MM.1S (cell line): ENCODE measurements around the gene VENTX.
"Not testable (repeated sequence)": the region's sequence is repeated elsewhere in the genome, so short reads cannot be mapped to it uniquely, and the experiment has no call there.

Experiments
- DNase-seq: peaks from one replicate; pipeline ENCODE4 v3.0.0-alpha.2; 2015
- H2AFZ ChIP-seq: fragments of 300-600 bp; sonication (generic); 2 replicates; pipeline ENCODE4 v1.6.0; 2016; ENCODE audit warnings: antibody characterized with exemption, low read length
- H3F3A ChIP-seq: fragments of 300-600 bp; sonication (generic); 2 replicates; pipeline ENCODE4 v1.6.1; 2016; ENCODE audit warnings: mild to moderate bottlenecking, antibody characterized with exemption, low read length, moderate library complexity, mixed read lengths; ENCODE audit not compliant: insufficient read depth
- H3K27ac ChIP-seq: fragments of 300-600 bp; sonication (generic); 2 replicates; pipeline ENCODE4 v1.5.1; 2016; ENCODE audit warnings: mild to moderate bottlenecking, low read length
- H3K27me3 ChIP-seq: fragments of 300-600 bp; sonication (generic); replicated peaks from 2 replicates; pipeline ENCODE4 v1.6.0; 2016; ENCODE audit warnings: low read length; ENCODE audit not compliant: insufficient read depth
- H3K36me3 ChIP-seq: fragments of 300-600 bp; sonication (generic); replicated peaks from 2 replicates; pipeline ENCODE4 v1.6.1; 2016; ENCODE audit warnings: mild to moderate bottlenecking, low read length, mixed read lengths; ENCODE audit not compliant: insufficient read depth
- H3K4me1 ChIP-seq: fragments of 300-600 bp; sonication (generic); 2 replicates; pipeline ENCODE4 v1.6.1; 2016; ENCODE audit warnings: low read length, mixed read lengths
- H3K4me2 ChIP-seq: fragments of 300-600 bp; sonication (generic); 2 replicates; pipeline ENCODE4 v1.6.0; 2016; ENCODE audit warnings: low read depth, low read length
- H3K4me3 ChIP-seq: fragments of 300-600 bp; sonication (generic); 2 replicates; pipeline ENCODE4 v1.5.1; 2016; ENCODE audit warnings: low read length, mixed read lengths
- H3K79me2 ChIP-seq: fragments of 300-600 bp; sonication (generic); 2 replicates; pipeline ENCODE4 v1.6.1; 2016; ENCODE audit warnings: mixed run types, low read length, mixed read lengths
- H3K9ac ChIP-seq: fragments of 300-600 bp; sonication (generic); 2 replicates; pipeline ENCODE4 v1.6.1; 2016; ENCODE audit warnings: low read length, mixed read lengths
- H3K9me2 ChIP-seq: fragments of 300-600 bp; sonication (generic); replicated peaks from 2 replicates; pipeline ENCODE4 v1.6.1; 2016; ENCODE audit warnings: mild to moderate bottlenecking, low read length, mixed read lengths; ENCODE audit not compliant: insufficient read depth
- H3K9me3 ChIP-seq: fragments of 300-600 bp; sonication (generic); replicated peaks from 2 replicates; pipeline ENCODE4 v1.6.1; 2016; ENCODE audit warnings: mild to moderate bottlenecking, low read length, mixed read lengths; ENCODE audit not compliant: insufficient read depth
- H4K20me1 ChIP-seq: fragments of 300-600 bp; sonication (generic); 2 replicates; pipeline ENCODE4 v1.6.1; 2016; ENCODE audit warnings: mild to moderate bottlenecking, low read length, moderate library complexity, mixed read lengths; ENCODE audit not compliant: insufficient read depth
- CTCF ChIP-seq: fragments of 300-600 bp; sonication (generic); IDR thresholded peaks from 2 replicates; pipeline ENCODE4 v1.5.1; 2016; ENCODE audit warnings: antibody characterized with exemption, low read length, mixed read lengths
- EZH2 ChIP-seq: fragments of 300-600 bp; sonication (generic); optimal IDR thresholded peaks from 2 replicates; pipeline ENCODE3; 2017; ENCODE audit warnings: low read depth, mild to moderate bottlenecking, antibody characterized with exemption, low read length, mixed read lengths
- EZH2phosphoT487 ChIP-seq: fragments of 300-600 bp; sonication (generic); IDR thresholded peaks from 2 replicates; pipeline ENCODE4 v1.6.1; 2018; ENCODE audit warnings: antibody characterized with exemption, low read length

Gene VENTX

DNA sequence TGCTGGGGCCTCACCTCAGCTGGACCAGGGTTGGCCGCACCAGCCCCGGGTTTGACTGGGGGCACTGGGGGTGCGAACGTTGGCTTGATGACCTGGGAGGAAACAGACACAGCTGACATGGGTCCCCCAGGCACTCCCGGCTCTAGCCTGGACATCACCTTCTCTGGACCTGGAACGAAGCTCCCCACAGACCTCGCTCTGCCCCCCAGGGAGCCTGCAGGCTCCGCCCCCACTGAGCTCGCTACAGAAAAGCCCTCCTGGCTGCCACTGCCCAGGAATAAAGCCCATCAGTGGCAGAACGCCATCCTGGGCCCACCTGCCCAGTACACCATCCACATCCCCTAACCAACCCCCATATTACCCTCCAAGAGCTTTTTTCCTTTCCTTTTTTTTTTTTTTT, 26.0 kb downstream of the VENTX start:
- H3K36me3 ChIP-seq, result no peaks in the 10 kb centered on the region
- H3K4me2 ChIP-seq, result no peak overlapping the region
- H3K4me1 ChIP-seq, result peaks cover 24% of the 10 kb centered on the region

DNA sequence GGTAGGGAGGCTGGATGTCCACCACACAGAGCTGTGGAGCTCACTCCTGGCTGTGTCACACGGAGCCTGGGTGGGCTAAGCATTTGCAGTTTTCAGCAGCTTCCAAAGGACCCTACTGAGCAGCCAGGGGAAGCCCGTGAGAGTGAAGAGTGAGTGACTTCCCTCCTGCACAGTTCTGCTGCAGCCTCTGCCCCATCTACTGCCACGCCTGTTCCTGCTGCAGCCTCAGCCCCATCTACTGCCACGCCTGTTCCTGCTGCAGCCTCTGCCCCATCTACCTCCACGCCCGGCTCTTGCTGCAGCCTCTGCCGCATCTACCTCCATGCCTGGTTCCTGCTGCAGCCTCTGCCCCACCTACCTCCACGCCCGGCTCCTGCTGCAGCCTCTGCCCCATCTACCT, 26.8 kb downstream of the VENTX start:
- Histone ChIP-seq H3K4me3 (no peak overlapping the region), H4K20me1 (0 out of 2 replicates have a peak, but pooled peaks cover 3% of the 10 kb centered on the region), H2AFZ (no peak overlapping the region), H3K27me3 (no peaks in the 10 kb centered on the region), H3K9ac (no peak overlapping the region), H3F3A (peaks cover 36% of the 10 kb centered on the region), H3K4me1 (peaks cover 16% of the 10 kb centered on the region), H3K36me3 (no peaks in the 10 kb centered on the region; the same call in 1 of the 2 replicates), H3K9me3 (no peaks in the 10 kb centered on the region), H3K27ac (no peak overlapping the region), H3K79me2 (no peaks in the 10 kb centered on the region), H3K4me2 (no peak overlapping the region), H3K9me2 (no peaks in the 10 kb centered on the region)
- no peak for DNase-seq
- TF ChIP-seq EZH2, result no peak
- no peak for TF ChIP-seq EZH2phosphoT487
- no peak for TF ChIP-seq CTCF

More for the DNA sequence above, 26.0 kb downstream of the VENTX start:
- Histone ChIP-seq H3K27ac (no peak overlapping the region), H3K4me3 (no peak overlapping the region), H3K79me2 (no peaks in the 10 kb centered on the region), H3K27me3 (no peaks in the 10 kb centered on the region), H3K9ac (no peak overlapping the region), H3K9me2 (no peaks in the 10 kb centered on the region), H3F3A (peaks cover 36% of the 10 kb centered on the region), H2AFZ (no peak overlapping the region), H4K20me1 (0 out of 2 replicates have a peak, but pooled peaks cover 3% of the 10 kb centered on the region), H3K9me3 (no peaks in the 10 kb centered on the region)
- DNase-seq, result no peak
- TF ChIP-seq CTCF (no peak), EZH2 (no peak), EZH2phosphoT487 (no peak)

DNA sequence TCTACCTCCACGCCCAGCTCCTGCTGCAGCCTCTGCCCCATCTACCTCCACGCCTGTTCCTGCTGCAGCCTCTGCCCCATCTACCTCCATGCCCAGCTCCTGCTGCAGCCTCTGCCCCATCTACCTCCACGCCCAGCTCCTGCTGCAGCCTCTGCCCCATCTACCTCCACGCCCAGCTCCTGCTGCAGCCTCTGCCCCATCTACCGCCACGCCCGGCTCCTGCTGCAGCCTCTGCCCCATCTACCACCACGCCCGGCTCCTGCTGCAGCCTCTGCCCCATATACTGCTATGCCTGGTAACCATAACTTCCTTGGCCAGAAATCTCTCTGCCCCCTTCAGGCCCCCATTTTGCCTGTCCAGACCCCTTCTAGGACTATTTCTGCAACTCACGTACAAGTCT, 27.4 kb downstream of the VENTX start:
- Histone ChIP-seq H3K4me1 (peaks cover 10% of the 10 kb centered on the region), H3F3A (peaks cover 35% of the 10 kb centered on the region)
- not testable (repeated sequence) for H3K79me2 ChIP-seq, H4K20me1 ChIP-seq, H3K27ac ChIP-seq, H3K4me2 ChIP-seq, H3K36me3 ChIP-seq, H2AFZ ChIP-seq, DNase-seq, H3K9me2 ChIP-seq, H3K9me3 ChIP-seq, H3K27me3 ChIP-seq, H3K9ac ChIP-seq, H3K4me3 ChIP-seq

DNA sequence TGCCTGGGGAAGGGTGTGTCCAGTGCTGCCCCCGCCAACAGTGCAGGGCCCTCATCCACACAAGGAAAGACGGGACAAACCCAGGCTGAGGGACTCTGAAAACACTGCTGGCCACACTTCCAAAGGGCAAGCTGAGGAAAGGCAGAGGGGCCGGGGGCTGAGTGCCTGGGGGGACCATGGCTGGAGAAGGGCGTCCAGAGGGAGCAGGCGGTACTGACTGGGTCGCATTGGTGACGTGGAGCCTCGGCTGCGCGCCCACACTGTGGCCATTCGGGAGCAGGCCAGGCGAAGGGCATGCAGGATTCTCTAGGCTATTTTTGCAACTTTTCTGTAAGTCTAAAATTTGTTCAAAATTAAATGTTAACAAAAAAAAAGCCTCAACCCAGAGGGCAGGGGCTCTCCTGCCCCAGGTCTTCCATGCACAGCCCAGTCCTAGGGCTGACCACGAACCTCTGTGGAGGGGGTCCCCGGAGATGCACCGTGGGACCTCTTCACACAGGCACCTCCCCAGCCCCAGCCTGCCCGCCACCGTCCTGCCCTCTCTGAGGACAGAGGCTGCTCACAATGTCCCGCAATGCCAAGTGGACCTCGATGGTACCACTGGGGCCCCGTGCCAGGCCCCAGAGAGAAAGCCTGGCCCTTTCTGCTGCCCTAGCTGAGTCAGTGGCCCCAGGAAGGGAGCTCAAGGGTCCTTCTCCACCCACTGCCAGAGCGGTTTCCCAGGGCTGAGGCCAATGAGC, 28.6 kb downstream of the VENTX start:
- Histone ChIP-seq H3K27me3 (no peaks in the 10 kb centered on the region), H3K4me1 (peaks cover 2% of the 10 kb centered on the region; the same call in 1 of the 2 replicates), H3K4me3 (no peak overlapping the region), H3K9ac (no peak overlapping the region), H4K20me1 (0 out of 2 replicates have a peak, but pooled peaks cover 3% of the 10 kb centered on the region), H3K36me3 (no peaks in the 10 kb centered on the region; the same call in 1 of the 2 replicates), H3K9me3 (no peaks in the 10 kb centered on the region), H2AFZ (no peak overlapping the region), H3K27ac (no peak overlapping the region), H3K79me2 (peaks cover 15% of the 10 kb centered on the region), H3K9me2 (no peaks in the 10 kb centered on the region), H3K4me2 (no peak overlapping the region), H3F3A (peaks cover 24% of the 10 kb centered on the region)
- no peak for DNase-seq
- no peak for TF ChIP-seq EZH2
- no peak for TF ChIP-seq EZH2phosphoT487
- no peak for TF ChIP-seq CTCF
